SKM-1 treated with dmso at 0.1 percent for 144 hours (cell line): ENCODE data around the gene FLT3.
"Not testable (repeated sequence)": the region's sequence is repeated elsewhere in the genome, so short reads cannot be mapped to it uniquely, and the experiment has no call there.

Experiments
- DNase-seq: peaks from one replicate; lab custom pipeline; 2025; ENCODE audit not compliant: unreplicated experiment; lab: John Stamatoyannopoulos, UW

Gene FLT3

DNA sequence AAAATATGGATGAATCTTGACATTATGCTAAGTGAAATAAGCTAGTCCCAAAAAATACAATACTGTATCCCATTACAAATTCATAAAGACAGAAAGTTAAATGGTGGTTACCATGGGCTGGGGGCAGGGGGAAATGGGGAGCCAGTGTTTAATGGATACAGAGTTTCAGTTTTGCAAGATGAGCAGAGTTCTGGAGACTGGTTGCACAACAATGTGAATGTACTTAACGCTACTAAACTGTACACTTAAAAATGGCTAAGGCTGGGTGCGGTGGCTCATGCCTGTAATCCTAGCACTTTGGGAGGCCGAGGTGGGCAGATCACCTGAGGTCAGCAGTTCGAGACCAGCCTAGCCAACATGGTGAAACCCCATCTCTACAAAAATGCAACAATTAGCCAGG is 1.5 kb upstream of the FLT3 start:
- DNase-seq = peak; percentile 44

DNA sequence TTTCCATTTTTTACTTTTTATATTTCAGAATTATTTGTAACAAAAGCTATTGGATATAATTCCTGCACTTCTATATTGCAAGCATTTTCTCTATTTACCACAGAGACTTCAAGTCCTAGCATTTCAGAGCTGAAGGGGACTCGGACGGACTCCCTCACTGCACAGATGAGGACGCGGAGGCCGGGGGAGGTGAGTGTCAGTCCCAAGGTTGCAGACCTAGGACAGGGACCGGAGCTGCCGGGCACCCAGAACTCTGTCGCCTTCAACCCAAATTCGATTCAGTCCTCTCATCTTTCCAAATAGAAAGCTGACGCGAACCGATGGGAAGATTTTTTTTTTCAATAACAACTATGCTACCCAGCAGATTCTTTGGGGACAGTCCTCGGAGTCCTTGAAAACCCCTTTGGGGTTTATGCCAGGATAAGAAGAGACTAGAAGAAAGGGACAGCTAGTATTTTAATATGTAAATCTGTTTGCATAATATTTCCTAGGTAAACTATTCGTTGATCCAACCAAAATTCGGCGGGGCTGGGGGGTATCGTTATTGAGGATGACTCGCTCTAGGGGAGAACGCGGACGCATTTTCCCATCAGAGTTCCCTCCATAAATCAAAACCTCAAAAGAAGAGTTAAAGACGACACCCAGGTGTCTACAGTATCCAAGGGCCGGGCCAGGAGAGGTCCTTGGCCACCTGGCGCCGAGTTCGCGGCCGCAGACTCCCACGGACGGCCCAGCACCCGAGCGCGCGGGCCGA is 803 bp downstream of the FLT3 start:
- DNase-seq = no peak

DNA sequence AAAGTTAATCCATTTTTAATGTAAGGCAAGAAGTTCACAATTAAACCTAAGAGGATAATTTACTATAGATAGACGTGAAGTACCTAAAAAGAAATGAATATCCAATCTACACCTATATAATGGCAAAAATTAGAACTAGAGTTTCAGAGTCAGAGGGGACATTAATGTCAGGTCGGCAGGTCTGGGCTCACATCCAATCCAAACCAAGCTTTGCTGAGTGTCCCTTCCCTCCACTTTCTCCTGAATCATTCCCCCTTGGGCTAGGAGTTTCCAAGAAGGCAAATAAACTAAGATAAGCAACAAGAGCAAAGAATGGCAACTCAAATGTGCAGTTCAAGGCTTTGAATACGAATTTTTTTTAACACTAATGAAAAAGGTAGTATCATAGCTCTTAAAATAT is 2.9 kb downstream of the FLT3 start:
- DNase-seq = no peak

DNA sequence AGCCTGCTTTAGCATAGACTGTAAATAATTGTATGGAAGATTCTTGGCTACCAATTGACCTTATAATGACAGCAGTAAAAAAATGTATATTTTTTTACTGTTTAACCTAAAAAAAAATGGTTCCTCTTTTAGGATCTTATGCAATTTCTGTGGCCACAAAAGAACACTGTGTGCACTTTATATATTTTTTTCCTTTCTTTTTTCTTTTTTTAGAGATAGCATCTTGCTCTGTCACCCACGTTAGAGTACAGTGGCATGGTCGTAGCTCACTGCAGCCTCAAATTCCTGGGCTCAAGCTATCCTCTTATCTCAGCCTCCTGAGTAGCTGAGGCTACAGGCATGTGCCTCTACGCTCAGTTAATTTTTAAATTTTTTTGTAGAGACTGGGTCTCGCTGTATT is 6.1 kb downstream of the FLT3 start:
- peak; percentile 67 for DNase-seq

DNA sequence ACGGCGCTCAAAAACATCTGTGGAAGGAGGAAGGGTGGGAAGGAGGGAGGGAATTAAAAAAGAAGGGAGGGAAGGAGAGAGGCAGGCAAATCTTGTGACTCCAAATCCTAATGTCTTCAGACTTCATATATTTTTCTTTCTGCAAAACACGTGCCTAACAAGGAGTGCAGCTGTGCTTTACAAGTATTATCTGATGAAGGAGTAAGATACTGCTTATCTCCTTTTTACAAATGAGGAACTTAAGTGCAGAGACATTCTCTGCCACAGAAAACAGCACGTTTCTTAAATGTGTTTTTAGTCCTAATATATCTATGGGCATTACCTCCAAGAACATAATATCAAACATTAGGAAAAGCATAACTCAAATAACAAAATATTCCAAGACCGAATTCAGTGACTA is 6.5 kb downstream of the FLT3 start:
- DNase-seq = peak; percentile 49

DNA sequence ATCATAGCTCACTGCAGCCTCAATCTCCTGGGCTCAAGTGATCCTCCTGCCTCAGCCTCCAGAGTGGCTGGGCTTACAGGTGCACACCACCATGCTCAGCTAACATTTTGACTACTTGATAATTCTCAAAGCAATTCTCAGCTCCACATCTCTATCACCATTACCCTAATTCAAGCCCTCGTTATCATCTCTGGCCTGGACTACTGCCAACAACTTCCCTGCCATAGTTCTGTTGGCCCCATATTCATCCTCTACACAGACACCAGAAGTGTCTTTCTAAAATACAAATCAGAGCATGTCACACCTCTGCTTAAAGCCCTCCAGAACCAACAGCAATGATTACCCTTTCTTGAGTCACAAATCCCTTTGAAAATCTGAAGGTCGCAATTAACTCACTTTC is 7.9 kb downstream of the FLT3 start:
- DNase-seq = no peak

DNA sequence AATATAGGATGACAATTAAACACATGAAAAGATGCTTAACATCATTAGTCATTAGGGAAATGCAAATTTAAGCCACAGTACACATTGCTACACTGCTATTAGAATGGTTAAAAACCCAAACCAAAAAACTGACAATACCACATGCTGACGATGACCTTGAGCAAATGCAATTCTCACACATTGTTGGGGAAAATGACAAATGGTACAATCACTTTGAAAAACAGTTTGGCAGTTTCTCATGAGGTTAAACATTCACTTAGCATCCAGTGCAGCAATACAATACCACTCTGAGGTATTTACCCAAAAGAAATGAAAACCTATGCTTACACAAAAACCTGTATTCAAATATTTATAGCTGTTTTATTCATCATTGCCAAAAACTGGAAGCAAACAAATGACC is 11.3 kb downstream of the FLT3 start:
- no peak for DNase-seq

DNA sequence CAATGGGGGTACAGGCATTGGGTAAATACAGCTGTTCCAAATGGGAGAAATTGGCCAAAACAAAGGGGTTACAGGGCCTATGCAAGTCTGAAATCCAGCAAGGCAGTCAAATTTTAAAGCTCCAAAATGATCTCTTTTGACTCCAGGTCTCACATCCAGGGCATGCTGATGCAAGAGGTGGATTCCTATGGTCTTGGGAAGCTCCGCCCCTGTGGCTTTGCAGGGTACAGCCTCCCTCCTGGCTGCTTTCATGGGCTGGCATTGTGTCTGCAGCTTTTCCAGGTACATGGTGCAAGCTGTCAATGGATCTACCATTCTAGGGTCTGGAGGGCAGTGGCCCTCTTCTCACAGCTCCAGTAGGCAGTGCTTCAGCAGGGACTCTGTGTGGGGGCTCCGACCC is 22.6 kb downstream of the FLT3 start:
- DNase-seq = not testable (repeated sequence)

DNA sequence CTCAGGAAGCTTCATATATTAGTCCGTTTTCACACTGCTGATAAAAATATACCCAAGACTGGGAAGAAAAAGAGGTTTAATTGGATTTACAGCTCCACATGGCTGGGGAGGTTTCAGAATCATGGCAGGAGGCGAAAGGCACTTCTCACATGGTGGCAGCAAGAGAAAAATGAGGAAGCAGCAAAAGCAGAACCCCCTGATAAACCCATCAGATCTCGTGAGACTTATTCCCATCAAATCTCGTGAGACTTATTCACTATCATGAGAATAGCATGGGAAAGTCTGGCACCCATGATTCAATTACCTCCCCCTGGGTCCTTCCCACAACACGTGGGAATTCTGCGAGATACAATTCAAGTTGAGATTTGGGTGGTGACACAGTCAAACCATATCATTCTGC is 23.1 kb downstream of the FLT3 start:
- DNase-seq = no peak

DNA sequence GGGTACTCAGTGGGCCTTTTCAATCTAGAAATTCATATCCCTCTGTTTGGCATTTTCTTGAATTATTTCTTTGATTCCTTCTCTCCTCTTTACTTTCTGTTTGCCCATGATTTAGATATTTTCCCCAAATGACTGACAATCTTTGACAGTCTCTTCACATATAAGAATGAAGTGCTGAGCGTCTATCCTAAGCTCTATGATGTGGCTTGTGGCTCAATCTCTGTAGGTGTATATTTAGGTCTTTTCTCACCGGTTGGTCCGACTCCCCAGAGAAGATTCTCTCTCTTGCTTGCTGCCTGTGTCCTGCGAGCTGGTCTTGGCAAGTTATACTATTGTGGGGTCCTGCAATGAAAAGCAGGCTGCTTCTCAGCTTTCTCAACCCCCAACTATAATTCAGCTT is 29.0 kb downstream of the FLT3 start:
- DNase-seq = no peak

DNA sequence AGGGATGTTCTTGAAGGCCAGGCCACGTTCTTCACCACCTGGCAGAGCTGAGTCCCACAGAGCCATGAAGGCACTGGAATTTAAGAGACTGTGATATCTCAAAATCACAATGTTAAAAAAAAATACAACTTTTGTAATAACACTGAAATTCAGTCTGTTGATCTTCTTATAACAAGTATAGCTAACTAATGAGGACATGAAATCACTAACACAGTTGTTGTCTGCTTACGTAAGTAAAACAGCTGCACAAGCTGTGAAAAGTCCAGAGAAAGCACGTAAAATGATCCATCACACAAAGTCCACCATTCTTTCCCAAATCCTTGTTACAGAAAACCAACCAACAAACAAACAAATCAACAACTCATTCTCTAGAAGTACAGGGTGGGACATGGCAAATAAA is 32.9 kb downstream of the FLT3 start:
- no peak for DNase-seq

DNA sequence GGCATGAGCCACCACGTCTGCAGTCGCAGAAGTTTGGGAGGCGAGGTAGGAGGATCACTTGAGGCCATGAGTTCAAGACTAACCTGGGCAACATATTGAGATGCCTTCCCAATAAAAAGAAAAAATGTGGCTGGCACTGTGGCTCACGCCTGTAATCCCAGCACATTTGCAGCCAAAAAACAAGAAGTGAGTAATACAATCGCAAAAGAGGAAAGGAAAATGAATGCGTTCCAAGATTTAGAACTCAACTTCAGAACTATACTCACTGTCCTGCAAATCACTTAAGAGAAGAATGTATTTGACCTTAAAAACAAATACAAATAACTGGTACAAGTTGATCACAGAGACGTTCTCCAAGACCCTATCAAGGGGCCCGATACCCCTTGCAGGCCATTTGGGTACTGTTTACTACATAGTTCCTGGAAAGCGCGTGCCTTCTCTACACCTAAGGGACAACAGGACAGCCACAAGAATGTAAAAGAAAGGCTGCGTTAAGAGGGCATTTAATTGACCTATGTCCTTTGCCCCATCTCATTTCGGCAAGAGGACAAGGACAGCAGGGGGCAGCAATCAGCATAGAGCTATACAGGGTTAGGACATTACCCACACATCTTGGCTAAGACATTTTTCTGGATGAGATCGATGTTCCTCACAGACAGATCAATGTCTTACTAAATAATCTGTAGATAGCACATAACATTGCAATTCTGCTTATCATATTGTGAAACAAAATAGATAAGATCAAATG is 41.3 kb downstream of the FLT3 start:
- peak; percentile 32 for DNase-seq

DNA sequence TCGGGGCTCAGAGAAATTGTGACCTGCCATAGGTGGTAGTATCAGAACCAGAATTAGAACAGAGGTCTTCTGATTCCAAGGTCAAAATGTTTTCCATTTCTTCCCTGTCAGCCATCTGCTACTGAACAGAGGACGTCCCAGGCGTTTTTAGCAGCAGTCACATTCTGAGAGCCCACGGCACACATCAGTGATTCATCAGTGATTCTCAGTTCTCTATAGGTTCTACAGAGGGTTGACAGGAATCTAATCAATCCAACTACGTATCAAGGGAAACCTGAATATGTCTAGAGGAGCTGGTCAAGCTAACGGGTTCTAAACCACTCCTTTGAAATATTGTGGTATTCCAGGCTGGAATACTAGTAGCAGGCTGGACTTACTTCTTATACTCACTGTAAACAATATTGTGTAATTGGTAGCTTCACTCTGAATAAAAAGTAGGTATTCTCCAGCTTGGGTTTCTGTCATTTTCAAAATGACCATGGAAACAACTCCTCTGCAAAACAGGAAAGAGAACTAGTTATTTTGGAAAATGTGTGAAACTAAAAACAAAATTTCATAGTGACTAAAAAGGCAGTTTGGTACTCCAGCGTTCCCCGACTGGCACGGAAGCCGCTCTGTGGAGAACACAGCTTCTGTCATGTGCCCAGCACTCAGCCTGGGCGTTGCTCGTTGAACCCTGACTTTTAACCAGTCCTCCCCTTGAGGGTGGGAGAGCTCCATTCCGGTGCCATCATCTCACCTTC is 43.2 kb downstream of the FLT3 start:
- DNase-seq = no peak

DNA sequence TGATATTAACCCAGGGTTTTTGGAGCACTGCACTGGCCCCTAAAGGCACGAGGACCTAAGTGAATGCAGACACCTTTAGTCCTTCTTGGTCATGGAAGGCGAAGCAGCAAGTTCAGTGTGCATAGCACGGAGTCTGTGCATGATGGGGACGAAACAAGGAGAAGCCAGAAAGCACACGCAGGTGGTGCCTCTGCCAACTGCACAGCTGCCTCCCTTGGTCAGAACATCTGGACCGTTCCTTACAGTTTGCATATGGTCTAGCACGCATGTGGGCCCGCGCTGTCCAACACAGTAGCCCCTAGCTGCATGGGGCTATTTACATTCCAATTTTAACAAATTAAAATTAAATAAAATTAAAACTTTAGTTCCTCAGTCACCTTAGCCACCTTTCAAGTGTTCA is 44.0 kb downstream of the FLT3 start:
- DNase-seq = no peak

DNA sequence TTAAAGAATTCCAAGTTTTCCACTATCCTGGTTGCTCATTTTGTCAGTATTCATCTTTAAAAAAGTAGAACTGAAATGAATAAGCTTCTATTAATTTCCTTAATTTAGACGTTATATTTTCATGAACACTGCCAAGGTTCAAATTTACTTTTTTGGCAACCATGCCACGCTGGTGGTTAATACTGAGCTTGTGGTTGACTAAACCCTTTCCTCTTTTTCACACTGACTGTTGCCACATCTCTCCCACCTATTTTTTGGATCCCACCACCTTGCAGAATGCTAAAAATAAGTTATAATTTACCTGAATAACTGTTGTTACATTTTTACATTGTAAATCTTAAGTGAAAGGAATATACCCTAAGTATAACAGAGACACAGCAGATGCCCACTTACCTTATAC is 45.0 kb downstream of the FLT3 start:
- peak; percentile 40 for DNase-seq

DNA sequence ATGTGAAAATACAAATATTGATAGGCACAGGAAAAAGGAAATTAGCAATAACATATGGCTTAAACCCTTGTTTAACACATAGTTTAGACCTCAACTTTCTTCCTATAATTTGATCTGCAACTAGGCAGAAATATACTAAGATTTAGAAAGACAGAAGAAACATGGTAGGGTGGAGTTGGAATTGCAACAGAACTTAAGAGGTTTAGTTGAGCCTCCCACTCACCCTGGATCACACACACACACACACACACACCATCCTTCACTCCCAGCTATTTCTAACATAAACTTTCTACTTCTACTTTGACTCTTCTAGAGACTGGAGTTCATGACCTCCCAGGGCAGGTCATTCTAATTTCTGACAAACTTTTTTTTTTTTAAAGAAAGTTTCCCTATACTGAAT is 47.4 kb downstream of the FLT3 start:
- DNase-seq = peak; percentile 63

DNA sequence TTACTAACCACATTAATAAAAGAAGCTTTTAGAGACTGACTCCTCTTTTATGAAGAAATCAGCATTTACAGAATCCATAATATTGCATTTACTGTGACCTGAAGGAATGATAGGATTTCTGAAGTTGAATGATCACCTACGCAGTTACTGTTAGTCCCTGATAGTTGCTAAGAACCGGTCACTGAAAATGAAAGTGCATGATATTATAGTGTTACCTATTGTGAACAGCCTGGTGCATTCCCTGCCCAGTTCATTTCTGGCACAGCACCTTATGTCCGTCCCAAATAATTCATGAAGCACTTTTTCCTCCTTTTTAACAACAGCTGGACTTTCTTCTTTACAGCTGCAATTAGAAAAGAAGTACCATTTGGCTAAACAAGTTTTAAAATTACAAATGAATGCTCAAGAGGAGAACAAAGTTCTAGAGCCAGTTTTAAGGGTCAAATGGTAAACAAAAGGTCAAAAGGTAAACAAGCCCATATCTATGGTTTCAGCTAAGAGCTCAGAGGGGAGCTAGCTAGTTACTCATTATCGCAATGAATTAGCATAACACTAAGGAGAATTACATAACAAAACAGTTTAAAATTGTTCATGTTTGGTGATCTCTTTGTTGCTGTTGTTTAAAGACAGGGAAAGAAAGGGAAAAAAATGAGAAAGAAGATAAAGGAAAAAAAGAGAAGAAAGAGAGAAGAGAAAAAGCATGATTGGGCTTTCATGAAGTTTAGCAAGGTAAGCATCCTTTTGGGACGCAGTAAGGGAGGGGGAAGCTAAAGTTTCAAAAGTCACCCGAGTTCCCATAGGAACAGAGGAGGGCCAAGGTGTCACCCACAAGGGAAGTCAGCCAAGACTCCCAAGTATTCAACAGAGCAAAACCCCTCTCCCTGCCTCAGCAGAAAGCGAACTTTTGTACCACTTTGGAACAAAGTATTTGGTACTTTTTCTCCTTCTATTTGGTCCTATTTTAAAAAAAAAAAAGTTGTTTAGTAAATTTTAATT is 50.2 kb downstream of the FLT3 start:
- no peak for DNase-seq

DNA sequence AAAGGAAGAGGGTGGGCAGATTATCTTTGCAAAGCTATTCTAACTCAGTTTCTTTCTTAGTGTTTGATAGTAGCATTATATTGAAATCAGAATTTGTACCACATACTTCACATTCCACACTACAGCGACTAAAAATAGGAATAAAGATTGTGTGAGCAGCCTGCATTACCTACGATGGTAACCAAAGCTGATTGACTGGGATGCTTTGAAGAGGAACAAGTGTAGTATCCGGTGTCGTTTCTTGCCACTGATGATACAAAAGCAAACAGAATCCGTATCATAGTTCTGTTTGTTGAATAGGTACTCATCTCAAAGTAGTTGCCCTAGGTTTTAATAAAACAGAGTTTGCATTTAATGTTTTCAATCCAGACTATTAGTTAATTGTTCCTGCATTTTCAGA is 51.2 kb downstream of the FLT3 start:
- DNase-seq = no peak

DNA sequence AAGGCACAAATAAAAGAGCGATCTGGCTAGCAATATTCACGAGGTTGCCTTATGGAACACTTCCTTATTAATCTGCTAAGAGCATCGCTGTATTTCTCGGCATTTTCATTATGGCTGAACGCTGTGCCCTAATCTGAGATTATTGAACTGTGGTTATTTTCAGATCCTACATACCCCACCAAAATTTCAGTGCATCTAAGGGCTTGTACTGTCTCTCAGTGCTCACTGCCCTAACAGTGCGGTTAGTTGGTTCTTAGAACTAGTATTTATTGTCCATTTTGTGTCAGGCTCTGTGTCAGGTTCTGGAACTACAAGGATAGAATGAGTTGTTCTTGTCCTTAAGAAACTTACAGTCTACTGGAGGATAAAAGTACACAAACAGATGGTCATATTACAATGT is 51.6 kb downstream of the FLT3 start:
- no peak for DNase-seq

DNA sequence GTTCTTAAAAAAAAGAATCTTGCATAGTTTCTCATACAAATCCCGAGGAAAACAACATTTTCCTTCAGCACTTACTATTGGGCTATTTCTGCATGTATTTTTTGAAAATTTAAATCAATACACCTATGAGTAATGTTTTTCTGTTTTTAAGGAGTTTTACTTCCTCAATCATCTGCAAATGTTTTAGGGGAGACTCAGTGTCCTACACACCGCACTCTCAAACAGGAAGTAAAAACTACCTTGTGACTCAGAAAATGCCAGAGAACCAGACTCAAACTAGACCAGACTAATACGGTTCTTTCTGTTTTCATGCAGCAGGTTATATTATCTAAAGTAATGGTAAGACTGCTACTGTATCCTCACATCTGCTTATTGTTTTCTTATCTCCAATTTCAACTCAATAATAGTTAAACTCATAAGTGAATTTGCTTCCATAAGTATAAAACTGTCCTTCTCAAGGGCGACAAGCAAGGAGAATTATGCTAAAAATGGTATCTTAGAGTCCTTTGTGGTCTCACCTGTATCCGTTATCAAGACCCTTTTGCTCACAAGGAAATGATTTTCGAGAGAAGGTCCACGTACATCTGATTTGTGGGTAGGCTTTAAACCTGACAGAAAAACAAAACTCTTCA is 52.5 kb downstream of the FLT3 start:
- DNase-seq = peak; percentile 79
